Pancreas (tissue), 10 donors: Measurements from ENCODE around the gene OR9Q1. TPM values are rescaled to one million over a fixed set of nuclear protein-coding genes. Genes with fewer than 3 reads are reported as not detected.

ENCODE experiments used
- ATAC-seq, 4 donors: fragments of 200-7000 bp; cut with Tn5 transposase; one replicate each; pipeline versions ENCODE4 v1.8.0 to v1.9.1; 2020; ENCODE audit warnings: mild to moderate bottlenecking in 4 of 4, moderate library complexity in 4 of 4
- DNase-seq, 6 donors: peaks; one replicate each; pipeline ENCODE4 v3.0.0-alpha.2; 2020
- FAIRE-seq: peaks from 2 replicates; lab custom pipeline; 2012; peaks lifted over from hg19 to GRCh38; lab: Jason Lieb, UNC
- H3K27ac ChIP-seq, 4 donors: fragments of 200-600 bp; sonication (generic); 1 replicate in 3 of 4; 2 replicates in 1 of 4; pipeline versions ENCODE4 v1.5.0 to v1.8.0; 2020
- H3K27me3 ChIP-seq, 4 donors: fragments of 200-600 bp; one replicate each; pipeline ENCODE4 v1.8.0; 2021
- H3K36me3 ChIP-seq, 3 donors: fragments of 200-600 bp; sonication (generic) in 1 of 3; one replicate each; pipeline versions ENCODE4 v1.5.0 to v1.8.0; 2020 to 2021
- H3K4me1 ChIP-seq, 3 donors: fragments of 200-600 bp; one replicate each; pipeline ENCODE4 v1.8.0; 2021
- H3K4me3 ChIP-seq, 4 donors: fragments of 200-600 bp; sonication (generic) in 2 of 4; one replicate each; pipeline versions ENCODE4 v1.5.0 to v1.8.0; 2020 to 2021
- H3K9me3 ChIP-seq, 4 donors: fragments of 200-600 bp; one replicate each; pipeline ENCODE4 v1.8.0; 2021
- CTCF ChIP-seq, 4 donors: fragments of 200-600 bp; sonication (generic) in 3 of 4; IDR thresholded peaks; one replicate each; pipeline versions ENCODE4 v1.5.0 to v1.8.0; 2021; ENCODE audit warnings: antibody characterized with exemption in 4 of 4
- WGBS, 2 donors: extraction: QIAGEN DNeasy Blood & Tissue Kit; methylation state at CpG; one replicate each; pipeline ENCODE4 v1.1.7; 2013; 5-methylcytosine and 5-hydroxymethylcytosine counted together
- intact Hi-C, 3 donors: fragments of 100-400 bp; cut with DNase I; formaldehyde crosslinking; loops; one replicate each; pipeline versions ENCODE4 v1.11.1 to v1.14.2; 2022
- polyA plus RNA-seq, 2 donors: library from polyadenylated mRNA; stranded (reverse); fragments of 200-250 nt; gene quantifications; one replicate each; pipeline ENCODE4 v1.2.3, GENCODE V29; 2013
- total RNA-seq, 6 donors: library from RNA; stranded (reverse); fragmentation: NEBNext Ultra II Directional in 4 of 6; extraction: Animal tissue kit (Norgen Biotek cat#: 25700) in 4 of 6; gene quantifications; one replicate each; pipeline versions ENCODE4 v1.2.1 to v1.2.4, GENCODE V29; 2021 to 2023
- donor health status: healthy with polysubstance abuse.
- donor health status: DM: no; HTN: no; CAD: no; lungs with moderate emphysema.
- donor health status: DM: no; HTN: no; CAD: no.
- donor health status: control.
- donor health status: control.
- donor health status: Bipolar disorder and iron deficiency.
- donor health status: DM: yes; HTN: yes; CAD: no.
- donor health status: DM: no; HTN: no; CAD: no.
- donor health status: DM: no; HTN: no; CAD: no.
- donor health status: DM: yes; HTN: yes; CAD: no.

The OR9Q1 gene
- total and polyA plus RNA-seq, 8 donors = not detected

- DNase-seq (no peak), FAIRE-seq (no peak), ATAC-seq (no peak)
- Histone ChIP-seq H3K4me3 (no peak overlapping the region), H3K27ac (no peak overlapping the region), H3K9me3 (no peaks in the 10 kb centered on the region), H3K27me3 (no peaks in the 10 kb centered on the region), H3K36me3 (no peaks in the 10 kb centered on the region), H3K4me1 (no peaks in the 10 kb centered on the region)
- 64 to 65% methylated on average over 7 of the region's 7 CpGs for WGBS, 2 donors
- TF ChIP-seq CTCF (IDR thresholded peaks at IDR 0.05) = no peak
- intact Hi-C loops = no loop called here
Observed at GRCh38 chr11:58133309-58134076, 109.8 kb downstream of the OR9Q1 start.

- H3K27me3 ChIP-seq = no peaks in the 10 kb centered on the region
- H3K36me3 ChIP-seq = no peaks in the 10 kb centered on the region
- H3K9me3 ChIP-seq = no peaks in the 10 kb centered on the region
- DNase-seq (no peak), FAIRE-seq (no peak), ATAC-seq (no peak)
- H3K4me1 ChIP-seq = no peaks in the 10 kb centered on the region
- WGBS, 2 donors = 91% methylated on average over 1 of the region's 1 CpG
- H3K27ac ChIP-seq = no peak overlapping the region
- intact Hi-C loops = no loop called here
- H3K4me3 ChIP-seq = no peak overlapping the region
- TF ChIP-seq CTCF (IDR thresholded peaks at IDR 0.05) = no peak
Observed at GRCh38 chr11:58134151-58134550, 110.5 kb downstream of the OR9Q1 start.

- 55 to 71% methylated on average over 1 of the region's 1 CpG for WGBS, 2 donors
- Histone ChIP-seq H3K4me3 (no peak overlapping the region), H3K36me3 (no peaks in the 10 kb centered on the region), H3K27me3 (no peaks in the 10 kb centered on the region), H3K27ac (no peak overlapping the region), H3K4me1 (no peaks in the 10 kb centered on the region), H3K9me3 (no peaks in the 10 kb centered on the region)
- DNase-seq (no peak), FAIRE-seq (no peak), ATAC-seq (no peak)
- TF ChIP-seq CTCF (IDR thresholded peaks at IDR 0.05) = no peak
- intact Hi-C loops = no loop called here
Observed at GRCh38 chr11:58135171-58135570, 111.5 kb downstream of the OR9Q1 start.

- intact Hi-C loops = no loop called here
- no peak overlapping the region for H3K27ac ChIP-seq
- ATAC-seq = no peak
- H3K9me3 ChIP-seq = no peaks in the 10 kb centered on the region
- no peak for FAIRE-seq
- TF ChIP-seq CTCF (IDR thresholded peaks at IDR 0.05) = no peak
- H3K36me3 ChIP-seq = no peaks in the 10 kb centered on the region
- no peak for DNase-seq
- 63 to 88% methylated on average over 1 of the region's 1 CpG for WGBS, 2 donors
- no peaks in the 10 kb centered on the region for H3K4me1 ChIP-seq
- H3K27me3 ChIP-seq = no peaks in the 10 kb centered on the region
- H3K4me3 ChIP-seq = no peak overlapping the region
Observed at GRCh38 chr11:58142761-58143160, 119.1 kb downstream of the OR9Q1 start.

- H3K27me3 ChIP-seq = no peaks in the 10 kb centered on the region
- H3K9me3 ChIP-seq = no peaks in the 10 kb centered on the region
- no peak for FAIRE-seq
- H3K4me1 ChIP-seq = no peaks in the 10 kb centered on the region
- DNase-seq = no peak
- ATAC-seq = no peak
- no peak for TF ChIP-seq CTCF (IDR thresholded peaks at IDR 0.05)
- 67 to 80% methylated on average over 3 of the region's 3 CpGs for WGBS, 2 donors
- intact Hi-C loops = no loop called here
- H3K36me3 ChIP-seq = no peaks in the 10 kb centered on the region
- no peak overlapping the region for H3K27ac ChIP-seq
- H3K4me3 ChIP-seq = no peak overlapping the region
Observed at GRCh38 chr11:58152781-58153180, 129.1 kb downstream of the OR9Q1 start.
